ENCODE results near the gene RAB11FIP4.

Gene RAB11FIP4

GRCh38 chr17:31511580-31511979 is 120.1 kb downstream of the RAB11FIP4 start:
- Histone ChIP-seq H3K4me1 (ENCODE audit: control insufficient read depth, insufficient read depth, low read length) (no peaks in the 10 kb centered on the region; the same call in 1 of the 2 replicates), H3K36me3 (ENCODE audit: control insufficient read depth in 2 of 2, insufficient read depth in 1 of 2, low read length in 2 of 2) (no peaks in the 10 kb centered on the region), H3K27ac (ENCODE audit: extremely low read depth, low read depth, low read length) (no peak overlapping the region), H3K4me3 (ENCODE audit: low read depth, low read length) (no peak overlapping the region), H3K9me3 (ENCODE audit: control insufficient read depth, insufficient read depth, low read depth, low read length) (no peaks in the 10 kb centered on the region)
- POLR2A ChIA-PET, result interaction anchor here (1.7 kb wide), 1 partner anchor 23 kb away, joined by 6 read pairs; no protein-coding TSS in a partner anchor
- TF ChIP-seq BCL6B (tag by site-specific recombination; IDR thresholded peaks at IDR 0.05) (no peak), ZNF677 (tag by site-specific recombination; IDR thresholded peaks at IDR 0.05) (no peak), GLIS2 (tag by site-specific recombination; IDR thresholded peaks at IDR 0.05) (no peak), PRDM10 (tag by site-specific recombination; IDR thresholded peaks at IDR 0.05) (no peak)
- CTCF ChIA-PET, result interaction anchor here (0.7 to 2.8 kb wide), 2 partner anchors 73 to 74 kb away, joined by 3 to 10 read pairs; no protein-coding TSS in a partner anchor

- CTCF ChIA-PET, result interaction anchor here (0.6 to 2.8 kb wide), 2 partner anchors 9 to 75 kb away, joined by 5 to 10 read pairs; no protein-coding TSS in a partner anchor
- Histone ChIP-seq H3K4me1 (ENCODE audit: control insufficient read depth, insufficient read depth, low read length) (no peaks in the 10 kb centered on the region; the same call in 1 of the 2 replicates), H3K9me3 (ENCODE audit: control insufficient read depth, insufficient read depth, low read depth, low read length) (no peaks in the 10 kb centered on the region), H3K27ac (ENCODE audit: extremely low read depth, low read depth, low read length) (no peak overlapping the region), H3K4me3 (ENCODE audit: low read depth, low read length) (no peak overlapping the region), H3K36me3 (ENCODE audit: control insufficient read depth in 2 of 2, insufficient read depth in 1 of 2, low read length in 2 of 2) (no peaks in the 10 kb centered on the region)
- no peak for TF ChIP-seq ZNF768 (tag by site-specific recombination; IDR thresholded peaks at IDR 0.05)
- TF ChIP-seq ZIC2 (tag by site-specific recombination; IDR thresholded peaks at IDR 0.05), result peak; percentile 26; the same call in 1 of the 2 replicates
- POLR2A ChIA-PET, result interaction anchor here (1.7 kb wide), 1 partner anchor 24 kb away, joined by 6 read pairs; no protein-coding TSS in a partner anchor
These were observed 120.7 kb downstream of the RAB11FIP4 start for GRCh38 chr17:31512104-31512740.

GRCh38 chr17:31512796-31513195 is 121.3 kb downstream of the RAB11FIP4 start:
- Histone ChIP-seq H3K4me3 (ENCODE audit: low read depth, low read length) (no peak overlapping the region), H3K36me3 (ENCODE audit: control insufficient read depth in 2 of 2, insufficient read depth in 1 of 2, low read length in 2 of 2) (no peaks in the 10 kb centered on the region), H3K9me3 (ENCODE audit: control insufficient read depth, insufficient read depth, low read depth, low read length) (no peaks in the 10 kb centered on the region), H3K4me1 (ENCODE audit: control insufficient read depth, insufficient read depth, low read length) (peaks cover 2% of the 10 kb centered on the region; the same call in 1 of the 2 replicates), H3K27ac (ENCODE audit: extremely low read depth, low read depth, low read length) (no peak overlapping the region)
- ChIA-PET POLR2A (no interaction called here), CTCF (interaction anchor here (0.6 kb wide), 1 partner anchor 8 kb away, joined by 5 read pairs; no protein-coding TSS in a partner anchor)
- TF ChIP-seq ZNF692 (tag by site-specific recombination; IDR thresholded peaks at IDR 0.05), result no peak
- TF ChIP-seq ZNF777 (tag by site-specific recombination; IDR thresholded peaks at IDR 0.05; ENCODE audit: borderline replicate concordance), result no peak
- TF ChIP-seq ZNF175 (tag by site-specific recombination; IDR thresholded peaks at IDR 0.05), result no peak
- no peak for TF ChIP-seq ZNF148 (tag by site-specific recombination; IDR thresholded peaks at IDR 0.05; ENCODE audit: borderline replicate concordance)
- TF ChIP-seq KLF17 (tag by site-specific recombination; IDR thresholded peaks at IDR 0.05), result no peak
- no peak for TF ChIP-seq ZNF707 (tag by site-specific recombination; IDR thresholded peaks at IDR 0.05)
- TF ChIP-seq ZNF76 (tag by site-specific recombination; IDR thresholded peaks at IDR 0.05; ENCODE audit: borderline replicate concordance, low read depth), result no peak
- no peak for TF ChIP-seq ZNF335 (tag by site-specific recombination; conservative IDR thresholded peaks at IDR 0.05)
- no peak for TF ChIP-seq ZFP3 (tag by site-specific recombination; IDR thresholded peaks at IDR 0.05; ENCODE audit: low read depth)
- TF ChIP-seq ZNF174 (tag by site-specific recombination; IDR thresholded peaks at IDR 0.05), result no peak

All from HEK293 (cell line).